ENCODE results near the gene MORN4. TPM values are rescaled to one million over a fixed set of nuclear protein-coding genes. Genes with fewer than 3 reads are reported as not detected.

The MORN4 gene
- total RNA-seq, 2 experiments from 2014 or later: 3.2 to 3.9 TPM

DNA sequence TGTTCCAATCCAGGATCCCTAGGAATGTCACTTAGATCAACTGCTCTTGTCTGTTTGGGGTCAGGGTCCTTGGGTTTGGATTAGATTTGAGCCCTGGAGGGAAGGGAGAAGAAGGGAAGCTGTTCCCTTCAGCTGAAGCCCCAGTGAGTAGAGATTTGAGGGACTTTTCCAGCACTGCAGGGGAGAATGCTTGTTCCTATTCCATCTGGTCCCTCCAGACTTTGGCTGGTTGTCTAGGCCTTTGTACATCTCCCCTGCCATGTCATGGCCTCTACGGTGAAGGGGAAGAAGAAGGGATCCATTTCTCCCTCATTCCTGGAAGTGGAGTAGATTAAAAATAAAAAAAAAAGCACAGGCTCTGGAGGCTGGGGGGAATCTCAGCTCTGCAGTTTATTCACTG, 32.7 kb downstream of the MORN4 start:
- DNase-seq (no peak), ATAC-seq (no peak)
- TF ChIP-seq, protein P1, sequence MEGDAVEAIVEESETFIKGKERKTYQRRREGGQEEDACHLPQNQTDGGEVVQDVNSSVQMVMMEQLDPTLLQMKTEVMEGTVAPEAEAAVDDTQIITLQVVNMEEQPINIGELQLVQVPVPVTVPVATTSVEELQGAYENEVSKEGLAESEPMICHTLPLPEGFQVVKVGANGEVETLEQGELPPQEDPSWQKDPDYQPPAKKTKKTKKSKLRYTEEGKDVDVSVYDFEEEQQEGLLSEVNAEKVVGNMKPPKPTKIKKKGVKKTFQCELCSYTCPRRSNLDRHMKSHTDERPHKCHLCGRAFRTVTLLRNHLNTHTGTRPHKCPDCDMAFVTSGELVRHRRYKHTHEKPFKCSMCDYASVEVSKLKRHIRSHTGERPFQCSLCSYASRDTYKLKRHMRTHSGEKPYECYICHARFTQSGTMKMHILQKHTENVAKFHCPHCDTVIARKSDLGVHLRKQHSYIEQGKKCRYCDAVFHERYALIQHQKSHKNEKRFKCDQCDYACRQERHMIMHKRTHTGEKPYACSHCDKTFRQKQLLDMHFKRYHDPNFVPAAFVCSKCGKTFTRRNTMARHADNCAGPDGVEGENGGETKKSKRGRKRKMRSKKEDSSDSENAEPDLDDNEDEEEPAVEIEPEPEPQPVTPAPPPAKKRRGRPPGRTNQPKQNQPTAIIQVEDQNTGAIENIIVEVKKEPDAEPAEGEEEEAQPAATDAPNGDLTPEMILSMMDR (IDR thresholded peaks at IDR 0.05): no peak
- POLR2A ChIA-PET: interaction anchor here (0.7 kb wide), 1 partner anchor 40 kb away, joined by 5 read pairs; the partner anchor contains the start of gene PI4K2A
- H3K9me3 Mint-ChIP-seq: no peaks in the 10 kb centered on the region
- no peak overlapping the region for H3K27ac Mint-ChIP-seq
- H3K36me3 Mint-ChIP-seq (ENCODE audit: low read depth): no peaks in the 10 kb centered on the region
- peaks cover under 1% of the 10 kb centered on the region for H3K27me3 Mint-ChIP-seq
- no peak overlapping the region for H3K4me3 Mint-ChIP-seq
- H3K4me1 Mint-ChIP-seq (ENCODE audit: low read depth): no peaks in the 10 kb centered on the region
- intact Hi-C loops (cut with micrococcal nuclease): no loop called here
- CTCF ChIA-PET: no interaction called here

DNA sequence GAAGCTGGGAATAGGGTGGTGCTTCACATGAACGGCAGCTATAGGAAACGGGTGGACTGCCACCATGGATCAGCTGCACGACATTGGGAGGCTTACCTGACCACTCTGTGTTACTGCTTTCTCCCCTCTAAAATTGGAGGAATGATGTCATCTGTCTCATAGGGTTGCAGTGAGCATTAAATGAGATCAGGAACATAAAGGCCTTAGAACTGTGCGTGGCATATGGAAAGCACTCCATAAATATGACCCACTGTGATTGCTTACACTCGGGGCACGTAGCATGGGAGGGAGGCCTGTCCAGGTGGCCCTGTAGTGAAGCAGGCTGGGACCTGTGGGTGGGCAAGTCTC, 34.1 kb downstream of the MORN4 start:
- TF ChIP-seq, protein P1 (IDR thresholded peaks at IDR 0.05): no peak
- H3K36me3 Mint-ChIP-seq (ENCODE audit: low read depth): no peaks in the 10 kb centered on the region
- ChIA-PET POLR2A (no interaction called here), CTCF (interaction anchor here (1.0 to 1.5 kb wide), 2 partner anchors 27 to 429 kb away, joined by 3 to 6 read pairs; no protein-coding TSS in a partner anchor)
- H3K27me3 Mint-ChIP-seq: no peaks in the 10 kb centered on the region
- H3K4me1 Mint-ChIP-seq (ENCODE audit: low read depth): no peaks in the 10 kb centered on the region
- DNase-seq: no peak
- intact Hi-C loops (cut with micrococcal nuclease): no loop called here
- H3K4me3 Mint-ChIP-seq: no peak overlapping the region
- no peak for ATAC-seq
- H3K27ac Mint-ChIP-seq: no peak overlapping the region
- no peaks in the 10 kb centered on the region for H3K9me3 Mint-ChIP-seq

DNA sequence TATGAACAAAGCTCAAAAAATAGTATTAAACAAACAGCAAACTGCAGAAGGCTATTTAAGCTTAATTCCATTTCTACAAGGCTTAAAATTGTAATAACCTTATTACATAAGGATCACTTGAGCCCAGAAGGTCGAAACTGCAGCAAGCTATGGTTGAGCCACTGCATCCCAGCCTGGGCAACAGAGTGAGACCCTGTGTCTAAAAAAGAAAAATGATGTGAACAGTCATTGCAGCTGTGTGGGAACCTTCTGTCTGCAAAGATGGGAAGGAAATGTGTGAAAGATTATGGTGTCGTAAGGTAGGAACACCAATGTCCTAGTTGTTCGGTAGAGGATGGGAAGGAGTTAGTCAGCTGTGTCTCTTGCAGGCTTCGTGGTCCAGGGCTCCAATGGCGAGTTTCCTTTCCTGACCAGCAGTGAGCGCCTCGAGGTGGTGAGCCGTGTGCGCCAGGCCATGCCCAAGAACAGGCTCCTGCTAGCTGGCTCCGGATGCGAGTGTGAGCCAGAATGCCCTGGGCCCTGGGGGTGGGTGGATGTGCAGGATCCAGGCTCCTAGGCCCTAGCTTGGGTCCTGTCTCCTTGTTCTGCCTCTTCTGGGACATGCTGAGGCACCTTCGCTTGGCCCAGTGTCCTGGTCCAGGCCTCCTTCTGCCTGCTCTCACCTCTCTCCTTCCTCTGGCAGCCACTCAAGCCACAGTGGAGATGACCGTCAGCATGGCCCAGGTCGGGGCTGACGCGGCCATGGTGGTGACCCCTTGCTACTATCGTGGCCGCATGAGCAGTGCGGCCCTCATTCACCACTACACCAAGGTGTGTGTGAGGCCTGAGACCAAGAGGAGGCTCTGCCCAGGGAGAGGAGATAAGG, 34.7 kb downstream of the MORN4 start:
- TF ChIP-seq, protein P1 (IDR thresholded peaks at IDR 0.05): no peak
- Mint-ChIP-seq H3K4me1 (ENCODE audit: low read depth) (no peaks in the 10 kb centered on the region), H3K9me3 (no peaks in the 10 kb centered on the region), H3K36me3 (ENCODE audit: low read depth) (no peaks in the 10 kb centered on the region), H3K27ac (no peak overlapping the region), H3K27me3 (no peaks in the 10 kb centered on the region), H3K4me3 (no peak overlapping the region)
- ChIA-PET POLR2A (no interaction called here), CTCF (interaction anchor here (1.0 to 1.5 kb wide), 3 partner anchors 11 to 430 kb away, joined by 3 to 6 read pairs (median 6); no protein-coding TSS in a partner anchor)
- ATAC-seq: no peak
- intact Hi-C loops (cut with micrococcal nuclease): no loop called here
- DNase-seq: no peak

DNA sequence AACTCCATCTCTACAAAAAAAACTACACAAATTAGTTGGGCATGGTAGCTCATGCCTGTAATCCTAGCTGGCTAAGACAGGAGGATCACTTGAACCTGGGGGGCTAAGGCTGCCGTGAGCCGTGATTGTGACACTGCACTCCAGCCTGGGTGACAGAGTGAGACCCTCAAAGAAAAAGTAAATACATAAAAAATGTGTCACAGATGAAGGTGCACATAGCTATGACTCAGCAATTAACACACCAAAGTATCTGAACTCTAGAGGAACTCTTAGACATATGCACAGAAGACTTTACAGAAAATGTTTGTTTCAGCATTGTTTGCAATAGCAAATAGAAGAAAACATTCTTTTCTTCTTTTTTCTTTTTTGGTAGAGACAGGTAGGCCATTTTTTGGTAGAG, 35.5 kb downstream of the MORN4 start:
- POLR2A ChIA-PET: no interaction called here
- intact Hi-C loops (cut with micrococcal nuclease): no loop called here
- DNase-seq: no peak
- TF ChIP-seq, protein P1 (IDR thresholded peaks at IDR 0.05): no peak
- no peaks in the 10 kb centered on the region for H3K27me3 Mint-ChIP-seq
- no peak for ATAC-seq
- H3K27ac Mint-ChIP-seq: peak overlapping the region; percentile 46
- H3K4me1 Mint-ChIP-seq (ENCODE audit: low read depth): no peaks in the 10 kb centered on the region
- CTCF ChIA-PET: interaction anchor here (1.1 to 1.5 kb wide), 2 partner anchors 12 to 26 kb away, joined by 6 read pairs; no protein-coding TSS in a partner anchor
- no peaks in the 10 kb centered on the region for H3K9me3 Mint-ChIP-seq
- H3K4me3 Mint-ChIP-seq: no peak overlapping the region
- H3K36me3 Mint-ChIP-seq (ENCODE audit: low read depth): no peaks in the 10 kb centered on the region

Data from activated CD8-positive, alpha-beta T cell treated with anti-CD3 and anti-CD28 coated beads for 36 hours (primary cell).